ENCODE measurements around the gene CAMK4.
A peak's percentile ranks its signal among the peaks of the same experiment; 100 is the strongest.
"Not testable (repeated sequence)": the region's sequence is repeated elsewhere in the genome, so short reads cannot be mapped to it uniquely, and the experiment has no call there.

Gene CAMK4

GRCh38 chr5:111257610-111258009 is 33.4 kb downstream of the CAMK4 start:
- DNase-seq (ENCODE audit: low spot score): not testable (repeated sequence)

GRCh38 chr5:111259636-111260035 is 35.5 kb downstream of the CAMK4 start:
- no peak for DNase-seq (ENCODE audit: low spot score)

- no peak for DNase-seq (ENCODE audit: low spot score)
Measured at GRCh38 chr5:111261610-111262009, 37.4 kb downstream of the CAMK4 start.

- no peak for DNase-seq (ENCODE audit: low spot score)
Measured at GRCh38 chr5:111262153-111262552, 38.0 kb downstream of the CAMK4 start.

GRCh38 chr5:111262815-111263214 is 38.6 kb downstream of the CAMK4 start:
- DNase-seq (ENCODE audit: low spot score): no peak

GRCh38 chr5:111266491-111266890 is 42.3 kb downstream of the CAMK4 start:
- DNase-seq (ENCODE audit: low spot score): no peak

GRCh38 chr5:111268300-111268699 is 44.1 kb downstream of the CAMK4 start:
- DNase-seq (ENCODE audit: low spot score): no peak

- no peak for DNase-seq (ENCODE audit: low spot score)
Measured at GRCh38 chr5:111271885-111272284, 47.7 kb downstream of the CAMK4 start.

- no peak for DNase-seq (ENCODE audit: low spot score)
Measured at GRCh38 chr5:111277061-111277460, 52.9 kb downstream of the CAMK4 start.

GRCh38 chr5:111278858-111279504 is 54.8 kb downstream of the CAMK4 start:
- peak; percentile 39 for DNase-seq (ENCODE audit: low spot score)

GRCh38 chr5:111280282-111280951 is 56.2 kb downstream of the CAMK4 start:
- no peak for DNase-seq (ENCODE audit: low spot score)

GRCh38 chr5:111282798-111283197 is 58.6 kb downstream of the CAMK4 start:
- DNase-seq (ENCODE audit: low spot score): no peak

GRCh38 chr5:111284825-111285224 is 60.6 kb downstream of the CAMK4 start:
- DNase-seq (ENCODE audit: low spot score): no peak

GRCh38 chr5:111294551-111294950 is 70.4 kb downstream of the CAMK4 start:
- DNase-seq (ENCODE audit: low spot score): no peak

- no peak for DNase-seq (ENCODE audit: low spot score)
Measured at GRCh38 chr5:111295649-111296048, 71.5 kb downstream of the CAMK4 start.

GRCh38 chr5:111296570-111296969 is 72.4 kb downstream of the CAMK4 start:
- DNase-seq (ENCODE audit: low spot score): no peak

GRCh38 chr5:111299067-111299481 is 74.9 kb downstream of the CAMK4 start:
- no peak for DNase-seq (ENCODE audit: low spot score)

- no peak for DNase-seq (ENCODE audit: low spot score)
Measured at GRCh38 chr5:111299831-111300432, 75.7 kb downstream of the CAMK4 start.

GRCh38 chr5:111301264-111301663 is 77.1 kb downstream of the CAMK4 start:
- no peak for DNase-seq (ENCODE audit: low spot score)

- DNase-seq (ENCODE audit: low spot score): not testable (repeated sequence)
Measured at GRCh38 chr5:111302043-111302442, 77.9 kb downstream of the CAMK4 start.

- no peak for DNase-seq (ENCODE audit: low spot score)
Measured at GRCh38 chr5:111308951-111309350, 84.8 kb downstream of the CAMK4 start.

- no peak for DNase-seq (ENCODE audit: low spot score)
Measured at GRCh38 chr5:111309384-111309783, 85.2 kb downstream of the CAMK4 start.

Measured in hematopoietic multipotent progenitor cell treated with erythropoietin and hydrocortisone succinate and interleukin-3 and kit ligand, for 17 days (in vitro differentiated cells).